K562 treated with DMSO at 1 percent for 48 hours (cell line): Measurements from ENCODE around the gene GUCD1. TPM values are rescaled to one million over a fixed set of nuclear protein-coding genes. Genes with fewer than 3 reads are reported as not detected.

Source experiments
- total RNA-seq: library from RNA; unstranded; fragments of 300-600 nt; gene quantifications from 2 replicates; pipeline ENCODE4 v1.2.3, GENCODE V29; 2022; ENCODE audit warnings: low replicate concordance; ENCODE audit errors: extremely low read depth

Gene GUCD1
- not detected in 2 replicates for total RNA-seq

DNA sequence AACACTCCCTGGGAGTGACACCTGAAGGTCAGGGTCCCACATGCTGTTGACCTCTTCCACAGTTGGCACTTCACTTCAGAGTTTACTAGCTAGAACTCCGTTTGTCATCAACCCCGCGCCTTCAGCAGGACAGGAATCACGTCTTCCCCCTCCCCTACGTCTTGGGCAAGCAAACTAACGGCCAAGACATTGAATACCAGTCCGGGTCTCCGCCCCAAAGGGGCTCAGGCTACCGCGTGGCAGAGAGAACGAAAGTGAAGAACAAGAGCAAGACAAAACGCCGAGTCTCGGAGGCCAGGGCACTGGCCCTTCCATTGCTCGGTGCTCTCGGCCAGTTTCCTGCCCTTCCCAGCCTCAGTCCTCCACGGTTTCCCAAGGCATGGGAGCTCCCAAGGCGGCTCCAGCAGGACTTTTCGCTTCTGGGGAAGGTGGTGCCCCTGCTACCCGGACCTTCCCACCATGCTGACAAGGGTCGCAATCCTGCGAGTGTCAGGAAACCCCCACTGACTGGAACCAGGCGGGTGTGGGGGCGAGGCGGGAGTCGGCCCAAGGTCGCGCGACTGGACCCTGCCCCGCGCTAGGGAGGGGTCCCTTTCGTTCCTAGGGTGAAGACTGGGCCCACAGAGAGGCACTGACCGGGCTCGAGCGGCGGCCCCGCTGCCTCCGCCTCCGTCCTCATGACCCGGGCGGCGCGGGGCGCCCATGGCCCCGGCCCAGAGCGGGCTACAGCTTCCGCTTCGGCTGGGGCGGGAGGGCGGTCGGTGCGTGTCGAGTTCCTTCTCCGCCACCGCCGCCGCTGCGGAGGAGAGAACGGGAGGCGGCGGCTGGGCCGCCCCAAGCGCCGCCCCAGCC is at the start of gene GUCD1:
TSS of gene GUCD1 (minus strand) at position 826 of the 852 bp plus-strand sequence. CDS start at position 679, 147 bp downstream.

DNA sequence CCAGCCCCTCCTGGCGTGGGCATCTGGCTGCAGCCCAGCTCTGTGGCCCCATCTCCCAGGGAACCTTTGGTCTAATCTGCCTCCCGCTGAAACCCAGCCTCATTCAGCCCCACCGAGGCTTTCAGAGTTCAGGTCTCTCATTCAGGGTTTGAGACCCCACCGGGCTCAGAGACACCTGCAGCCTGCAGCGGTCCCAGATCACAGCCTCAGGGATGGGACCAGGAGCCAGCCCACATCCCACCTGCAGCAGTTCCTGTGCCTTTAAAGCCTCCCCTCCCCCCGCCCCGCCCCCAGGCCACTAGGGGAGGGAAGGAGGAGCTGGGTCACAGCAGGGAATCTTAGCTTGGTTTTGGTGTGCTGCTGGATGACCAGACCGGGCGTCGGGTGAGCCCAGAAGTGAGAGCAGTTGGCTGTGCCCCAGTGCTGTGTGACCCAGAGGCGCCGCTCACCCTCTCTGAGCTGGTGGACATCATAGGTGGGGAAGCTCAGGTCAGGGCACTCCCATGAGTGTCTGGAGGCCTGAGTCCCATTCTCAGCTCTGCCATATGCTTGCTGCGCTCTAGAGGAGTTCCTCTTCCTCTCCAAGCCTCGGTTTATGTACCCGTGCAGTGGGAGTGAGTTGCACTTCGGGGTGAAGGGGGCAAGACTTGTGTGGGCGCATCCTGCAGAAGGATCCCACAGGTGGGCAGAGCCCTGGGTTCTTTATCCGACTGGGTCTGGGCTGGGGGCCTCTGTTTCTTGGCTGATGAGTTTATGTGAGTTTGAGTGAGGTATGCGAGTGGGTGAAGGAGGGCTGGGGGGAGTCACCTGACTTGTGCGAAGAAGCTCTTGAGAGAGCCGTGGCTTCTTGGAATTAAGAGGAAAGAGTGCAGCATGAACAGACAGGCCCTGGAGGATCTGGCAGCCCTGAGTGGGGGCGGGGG is 48.2 kb upstream of the GUCD1 start, which contains the start of gene GGT1:
TSS of gene GGT1 (plus strand) at position 347 of the 923 bp plus-strand sequence. CDS start 7,889 bp downstream, outside the sequence.

DNA sequence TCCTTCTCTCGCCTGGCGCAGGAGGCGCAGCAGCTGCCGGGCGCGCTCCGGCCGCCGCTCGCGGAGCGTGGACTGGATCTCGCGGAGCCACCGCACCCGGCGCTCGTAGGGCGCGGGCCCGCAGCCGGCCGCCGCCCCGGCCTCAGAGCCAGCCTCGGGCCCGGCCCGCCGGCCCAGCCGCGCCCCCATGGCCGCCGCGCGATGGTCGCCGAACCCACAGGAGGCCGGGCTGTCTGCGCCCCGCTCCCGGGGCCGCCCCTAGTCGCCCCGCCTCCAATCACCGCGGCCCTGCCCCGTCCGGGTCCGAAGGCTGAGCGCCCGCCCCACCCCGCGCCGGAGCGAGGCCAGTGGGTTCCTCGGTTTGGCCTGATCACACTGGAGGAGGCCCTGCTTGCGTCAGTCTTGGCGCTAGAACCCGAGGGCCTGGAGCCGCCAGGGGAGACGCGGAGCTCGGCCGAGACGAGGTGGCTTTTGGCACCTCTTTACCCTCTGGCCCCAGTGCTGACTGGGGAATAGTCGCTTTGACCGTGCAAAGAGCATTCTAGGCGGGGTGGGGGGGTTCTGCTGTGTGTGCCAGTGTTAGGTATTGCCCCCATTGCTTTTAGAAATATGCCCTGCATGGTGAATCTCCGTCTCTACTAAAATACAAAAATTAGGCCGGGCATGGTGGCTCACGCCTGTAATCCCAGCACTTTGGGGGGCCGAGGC is 38.1 kb upstream of the GUCD1 start, which contains the start of gene LRRC75B:
TSS of gene LRRC75B (minus strand) at position 223 of the 708 bp plus-strand sequence. CDS start at position 189, 34 bp downstream.

DNA sequence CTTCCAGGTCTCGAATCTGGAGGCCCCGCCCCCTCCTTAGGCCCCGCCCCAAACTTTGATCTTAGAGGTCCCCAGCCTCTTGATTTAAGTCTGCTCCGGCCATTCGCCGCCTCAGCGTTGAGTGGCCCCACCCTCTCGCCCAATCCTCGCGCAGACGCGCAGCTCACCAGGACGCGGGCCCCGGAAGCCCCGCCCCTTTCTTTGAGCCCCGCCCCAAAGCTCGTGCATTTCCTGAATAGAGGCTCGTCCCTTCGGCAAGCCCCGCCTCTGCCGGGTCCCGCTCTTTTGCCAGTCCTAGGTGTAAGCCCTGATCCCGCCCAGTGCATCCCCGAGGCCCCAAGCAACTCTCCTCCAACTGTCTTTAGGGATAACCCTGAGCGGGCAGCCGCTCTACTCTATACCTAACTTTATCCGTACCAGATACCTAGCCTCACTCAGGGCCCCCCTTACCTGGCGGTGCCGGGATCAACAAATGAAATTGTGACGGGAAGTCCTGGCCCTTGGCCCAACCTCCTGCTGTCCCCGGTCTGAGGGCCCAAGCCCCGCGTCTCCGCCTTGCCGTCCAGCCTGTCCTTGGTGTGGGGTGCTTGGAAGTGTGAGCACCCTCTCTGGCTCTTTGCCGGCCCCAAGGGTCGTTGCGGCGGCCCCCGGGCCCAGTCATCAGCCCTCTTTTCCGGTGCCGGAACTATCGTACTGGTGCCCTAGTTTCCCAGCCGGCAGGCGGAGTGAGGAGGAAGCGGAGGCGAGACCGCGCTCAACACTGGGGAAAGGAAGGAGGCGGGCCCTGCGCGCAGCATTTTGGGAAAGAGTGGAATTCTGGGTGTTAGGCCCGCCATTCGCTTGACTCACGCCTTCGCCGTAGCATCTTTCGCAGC is 464 bp upstream of the GUCD1 start, which contains the start of gene SNRPD3:
TSS of gene SNRPD3 (plus strand) at position 835 of the 875 bp plus-strand sequence. CDS start 1,676 bp downstream, outside the sequence.

DNA sequence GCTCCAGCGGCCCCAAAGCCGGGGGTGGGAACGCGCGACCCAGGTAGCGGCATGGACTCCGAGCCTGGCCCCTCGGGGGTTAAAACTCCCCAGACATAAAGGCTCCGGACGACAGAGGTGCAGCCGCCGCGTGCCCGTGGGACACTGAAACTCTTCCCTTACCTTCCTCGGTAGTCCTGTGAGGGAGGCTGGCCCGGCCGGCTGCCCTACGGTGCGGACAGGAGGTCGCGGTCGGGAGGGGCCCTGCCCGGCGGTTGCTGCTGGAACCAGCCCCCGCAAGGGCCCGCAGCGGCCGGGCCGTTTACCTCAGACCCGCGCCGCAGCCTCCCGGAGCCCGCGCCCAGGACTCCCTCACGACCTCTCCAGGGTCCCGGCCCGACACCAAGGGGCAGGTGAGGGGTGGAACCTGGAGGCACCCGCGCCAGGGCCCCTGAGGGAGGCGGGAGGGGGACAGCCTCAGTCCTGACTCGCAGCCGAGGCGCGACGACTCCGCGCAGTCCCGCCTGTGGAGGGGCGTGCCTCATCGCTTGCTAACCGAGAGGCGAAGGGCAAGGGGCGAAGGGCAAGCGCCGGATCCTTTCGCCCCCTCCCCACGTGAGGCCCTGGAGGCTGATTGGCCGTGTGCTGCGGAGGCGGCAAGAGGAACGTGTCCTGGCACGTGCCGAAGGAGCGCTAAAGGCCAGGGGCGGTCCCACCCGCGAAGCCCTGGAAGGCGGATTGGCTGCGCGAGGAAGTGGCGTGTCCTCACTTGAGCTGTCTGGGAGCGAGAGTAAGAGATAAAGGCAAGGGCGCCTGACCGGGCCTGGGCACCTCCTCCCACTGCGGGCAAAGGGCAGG is 60.2 kb downstream of the GUCD1 start, which contains the start of gene UPB1:
TSS of gene UPB1 (plus strand) at position 805 of the 837 bp plus-strand sequence. CDS start 72 bp downstream, outside the sequence.

Other genes starting within 250 kb of the GUCD1 start
- gene ADORA2A, start 127.5 kb downstream of the GUCD1 start, total RNA-seq, result not detected in 2 replicates
- gene UPB1, start 59.8 kb downstream of the GUCD1 start, total RNA-seq, result not detected in 2 replicates
- gene SNRPD3, start 861 bp upstream of the GUCD1 start, total RNA-seq, result not detected in 2 replicates
- not detected in 2 replicates for gene LRRC75B, start 37.9 kb upstream of the GUCD1 start, total RNA-seq
- not detected in 2 replicates for gene GGT1, start 48.1 kb upstream of the GUCD1 start, total RNA-seq
- not detected in 2 replicates for gene PIWIL3, start 219.6 kb upstream of the GUCD1 start, total RNA-seq